ENCODE results near the gene NEB.
A peak's percentile ranks its signal among the peaks of the same experiment; 100 is the strongest.
"Not testable (repeated sequence)": the region's sequence is repeated elsewhere in the genome, so short reads cannot be mapped to it uniquely, and the experiment has no call there.

The NEB gene

GRCh38 chr2:151562398-151562797, 171.9 kb downstream of the NEB start:
- Histone ChIP-seq H3K27me3 (replicated peaks in 2 of 5; ENCODE audit: control insufficient read depth in 4 of 5, insufficient read depth in 5 of 5, low read length in 4 of 5) (no peaks in the 10 kb centered on the region), H3K4me3 (ENCODE audit: control insufficient read depth in 1 of 7, extremely low read depth in 1 of 7, insufficient read depth in 4 of 7, low read depth in 2 of 7, low read length in 6 of 7) (no peak overlapping the region), H3K4me1 (ENCODE audit: control extremely low read depth in 1 of 4, control insufficient read depth in 4 of 4, insufficient read depth in 4 of 4, low read length in 3 of 4) (peaks cover 0 to 6% (median 2%) of the 10 kb centered on the region in 4 experiments), H3K36me3 (ENCODE audit: control insufficient read depth in 4 of 4, insufficient read depth in 4 of 4, low read length in 3 of 4) (no peaks in the 10 kb centered on the region), H3K9me3 (ENCODE audit: control extremely low read depth in 1 of 5, control insufficient read depth in 4 of 5, insufficient read depth in 2 of 5, low read depth in 1 of 5, low read length in 4 of 5) (no peaks in the 10 kb centered on the region), H3K27ac (ENCODE audit: insufficient read depth in 1 of 2, low read depth in 1 of 2, low read length in 2 of 2, poor library complexity in 1 of 2, severe bottlenecking in 2 of 2) (no peak overlapping the region)
- no peak for DNase-seq
- 96% methylated on average over 6 of the region's 8 CpGs for WGBS (ENCODE audit: insufficient coverage)
- ChIA-PET POLR2A (no interaction called here), CTCF (no interaction called here)

- no peak for DNase-seq
- no peaks in the 10 kb centered on the region for H3K27me3 ChIP-seq (replicated peaks in 2 of 5; ENCODE audit: control insufficient read depth in 4 of 5, insufficient read depth in 5 of 5, low read length in 4 of 5)
- CTCF ChIA-PET, result no interaction called here
- no peaks in the 10 kb centered on the region for H3K9me3 ChIP-seq (ENCODE audit: control extremely low read depth in 1 of 5, control insufficient read depth in 4 of 5, insufficient read depth in 2 of 5, low read depth in 1 of 5, low read length in 4 of 5)
- peaks cover 0 to 6% (median 2%) of the 10 kb centered on the region in 4 experiments for H3K4me1 ChIP-seq (ENCODE audit: control extremely low read depth in 1 of 4, control insufficient read depth in 4 of 4, insufficient read depth in 4 of 4, low read length in 3 of 4)
- no peaks in the 10 kb centered on the region for H3K36me3 ChIP-seq (ENCODE audit: control insufficient read depth in 4 of 4, insufficient read depth in 4 of 4, low read length in 3 of 4)
- H3K4me3 ChIP-seq (ENCODE audit: control insufficient read depth in 1 of 7, extremely low read depth in 1 of 7, insufficient read depth in 4 of 7, low read depth in 2 of 7, low read length in 6 of 7), result no peak overlapping the region
- H3K27ac ChIP-seq (ENCODE audit: insufficient read depth in 1 of 2, low read depth in 1 of 2, low read length in 2 of 2, poor library complexity in 1 of 2, severe bottlenecking in 2 of 2), result no peak overlapping the region
- no CpG with 5 or more reads among the region's 3 CpGs for WGBS (ENCODE audit: insufficient coverage)
- POLR2A ChIA-PET, result no interaction called here
These were observed 174.0 kb downstream of the NEB start for GRCh38 chr2:151560289-151560688.

- CTCF ChIA-PET, result not testable (repeated sequence)
These were observed 174.8 kb downstream of the NEB start for GRCh38 chr2:151559431-151559830.

GRCh38 chr2:151557883-151558282, 176.4 kb downstream of the NEB start:
- H3K9me3 ChIP-seq (ENCODE audit: control extremely low read depth in 1 of 5, control insufficient read depth in 4 of 5, insufficient read depth in 2 of 5, low read depth in 1 of 5, low read length in 4 of 5); H3K27me3 ChIP-seq (replicated peaks in 2 of 5; ENCODE audit: control insufficient read depth in 4 of 5, insufficient read depth in 5 of 5, low read length in 4 of 5); H3K4me1 ChIP-seq (ENCODE audit: control extremely low read depth in 1 of 4, control insufficient read depth in 4 of 4, insufficient read depth in 4 of 4, low read length in 3 of 4); CTCF ChIA-PET; H3K4me3 ChIP-seq (ENCODE audit: control insufficient read depth in 1 of 7, extremely low read depth in 1 of 7, insufficient read depth in 4 of 7, low read depth in 2 of 7, low read length in 6 of 7); H3K27ac ChIP-seq (ENCODE audit: insufficient read depth in 1 of 2, low read depth in 1 of 2, low read length in 2 of 2, poor library complexity in 1 of 2, severe bottlenecking in 2 of 2); POLR2A ChIA-PET; H3K36me3 ChIP-seq (ENCODE audit: control insufficient read depth in 4 of 4, insufficient read depth in 4 of 4, low read length in 3 of 4): not testable (repeated sequence)
- DNase-seq, result peak in 1 of 3 donors; percentile 32
- no CpG with 5 or more reads among the region's 2 CpGs for WGBS (ENCODE audit: insufficient coverage)

More at GRCh38 chr2:151559431-151559830, 174.8 kb downstream of the NEB start:
- H3K36me3 ChIP-seq (ENCODE audit: control insufficient read depth in 4 of 4, insufficient read depth in 4 of 4, low read length in 3 of 4); H3K4me1 ChIP-seq (ENCODE audit: control extremely low read depth in 1 of 4, control insufficient read depth in 4 of 4, insufficient read depth in 4 of 4, low read length in 3 of 4); POLR2A ChIA-PET; H3K9me3 ChIP-seq (ENCODE audit: control extremely low read depth in 1 of 5, control insufficient read depth in 4 of 5, insufficient read depth in 2 of 5, low read depth in 1 of 5, low read length in 4 of 5); H3K4me3 ChIP-seq (ENCODE audit: control insufficient read depth in 1 of 7, extremely low read depth in 1 of 7, insufficient read depth in 4 of 7, low read depth in 2 of 7, low read length in 6 of 7); H3K27me3 ChIP-seq (replicated peaks in 2 of 5; ENCODE audit: control insufficient read depth in 4 of 5, insufficient read depth in 5 of 5, low read length in 4 of 5); H3K27ac ChIP-seq (ENCODE audit: insufficient read depth in 1 of 2, low read depth in 1 of 2, low read length in 2 of 2, poor library complexity in 1 of 2, severe bottlenecking in 2 of 2); DNase-seq: not testable (repeated sequence)
- no CpG with 5 or more reads among the region's 2 CpGs for WGBS (ENCODE audit: insufficient coverage)

GRCh38 chr2:151556121-151556520, 178.2 kb downstream of the NEB start:
- ChIA-PET POLR2A (no interaction called here), CTCF (interaction anchor here (0.8 kb wide), 1 partner anchor 8 kb away, joined by 6 read pairs; no protein-coding TSS in a partner anchor)

GRCh38 chr2:151552287-151552686, 182.0 kb downstream of the NEB start:
- WGBS (ENCODE audit: insufficient coverage), result 100% methylated on average over 5 of the region's 5 CpGs
- no peak for DNase-seq
- Histone ChIP-seq H3K27me3 (replicated peaks in 2 of 5; ENCODE audit: control insufficient read depth in 4 of 5, insufficient read depth in 5 of 5, low read length in 4 of 5) (no peaks in the 10 kb centered on the region), H3K4me1 (ENCODE audit: control extremely low read depth in 1 of 4, control insufficient read depth in 4 of 4, insufficient read depth in 4 of 4, low read length in 3 of 4) (peaks cover 0 to 3% (median 0%) of the 10 kb centered on the region in 4 experiments), H3K4me3 (ENCODE audit: control insufficient read depth in 1 of 7, extremely low read depth in 1 of 7, insufficient read depth in 4 of 7, low read depth in 2 of 7, low read length in 6 of 7) (no peak overlapping the region), H3K36me3 (ENCODE audit: control insufficient read depth in 4 of 4, insufficient read depth in 4 of 4, low read length in 3 of 4) (no peaks in the 10 kb centered on the region), H3K27ac (ENCODE audit: insufficient read depth in 1 of 2, low read depth in 1 of 2, low read length in 2 of 2, poor library complexity in 1 of 2, severe bottlenecking in 2 of 2) (no peak overlapping the region), H3K9me3 (ENCODE audit: control extremely low read depth in 1 of 5, control insufficient read depth in 4 of 5, insufficient read depth in 2 of 5, low read depth in 1 of 5, low read length in 4 of 5) (no peaks in the 10 kb centered on the region)
- CTCF ChIA-PET, result no interaction called here
- POLR2A ChIA-PET, result no interaction called here

More at GRCh38 chr2:151556121-151556520, 178.2 kb downstream of the NEB start:
- peaks cover 0 to 9% (median 2%) of the 10 kb centered on the region in 4 experiments for H3K4me1 ChIP-seq (ENCODE audit: control extremely low read depth in 1 of 4, control insufficient read depth in 4 of 4, insufficient read depth in 4 of 4, low read length in 3 of 4)
- no peaks in the 10 kb centered on the region for H3K36me3 ChIP-seq (ENCODE audit: control insufficient read depth in 4 of 4, insufficient read depth in 4 of 4, low read length in 3 of 4)
- H3K27ac ChIP-seq (ENCODE audit: insufficient read depth in 1 of 2, low read depth in 1 of 2, low read length in 2 of 2, poor library complexity in 1 of 2, severe bottlenecking in 2 of 2), result no peak overlapping the region
- no peak overlapping the region for H3K4me3 ChIP-seq (ENCODE audit: control insufficient read depth in 1 of 7, extremely low read depth in 1 of 7, insufficient read depth in 4 of 7, low read depth in 2 of 7, low read length in 6 of 7)
- no peaks in the 10 kb centered on the region for H3K27me3 ChIP-seq (replicated peaks in 2 of 5; ENCODE audit: control insufficient read depth in 4 of 5, insufficient read depth in 5 of 5, low read length in 4 of 5)
- no peaks in the 10 kb centered on the region for H3K9me3 ChIP-seq (ENCODE audit: control extremely low read depth in 1 of 5, control insufficient read depth in 4 of 5, insufficient read depth in 2 of 5, low read depth in 1 of 5, low read length in 4 of 5)
- DNase-seq, result no peak

GRCh38 chr2:151551556-151551955, 182.7 kb downstream of the NEB start:
- POLR2A ChIA-PET, result no interaction called here
- 73% methylated on average over 3 of the region's 5 CpGs for WGBS (ENCODE audit: insufficient coverage)
- DNase-seq, result no peak
- peaks cover 0 to 3% (median 0%) of the 10 kb centered on the region in 4 experiments for H3K4me1 ChIP-seq (ENCODE audit: control extremely low read depth in 1 of 4, control insufficient read depth in 4 of 4, insufficient read depth in 4 of 4, low read length in 3 of 4)
- H3K36me3 ChIP-seq (ENCODE audit: control insufficient read depth in 4 of 4, insufficient read depth in 4 of 4, low read length in 3 of 4), result no peaks in the 10 kb centered on the region
- no peak overlapping the region for H3K27ac ChIP-seq (ENCODE audit: insufficient read depth in 1 of 2, low read depth in 1 of 2, low read length in 2 of 2, poor library complexity in 1 of 2, severe bottlenecking in 2 of 2)
- no peak overlapping the region for H3K4me3 ChIP-seq (ENCODE audit: control insufficient read depth in 1 of 7, extremely low read depth in 1 of 7, insufficient read depth in 4 of 7, low read depth in 2 of 7, low read length in 6 of 7)
- CTCF ChIA-PET, result no interaction called here
- no peaks in the 10 kb centered on the region for H3K27me3 ChIP-seq (replicated peaks in 2 of 5; ENCODE audit: control insufficient read depth in 4 of 5, insufficient read depth in 5 of 5, low read length in 4 of 5)
- H3K9me3 ChIP-seq (ENCODE audit: control extremely low read depth in 1 of 5, control insufficient read depth in 4 of 5, insufficient read depth in 2 of 5, low read depth in 1 of 5, low read length in 4 of 5), result no peaks in the 10 kb centered on the region
